Measurements from ENCODE around the gene FBN2.

- TF ChIP-seq ZBTB1 (CRISPR knock-in tag; IDR thresholded peaks at IDR 0.05; ENCODE audit: borderline replicate concordance, low read depth) (no peak), ZNF3 (CRISPR knock-in tag; IDR thresholded peaks at IDR 0.05) (no peak), EP300 (IDR thresholded peaks at IDR 0.05; ENCODE audit: low read length) (no peak), CLOCK (CRISPR knock-in tag; IDR thresholded peaks at IDR 0.05; ENCODE audit: borderline replicate concordance) (no peak), CCAR2 (IDR thresholded peaks at IDR 0.05; ENCODE audit: low read depth, low read length) (no peak), TFAM (CRISPR knock-in tag; conservative IDR thresholded peaks at IDR 0.05) (no peak), HNRNPH1 (optimal IDR thresholded peaks at IDR 0.05; ENCODE audit: low read depth, low read length) (no peak), POLR2A (conservative IDR thresholded peaks at IDR 0.05) (no peak), ZBTB33 (CRISPR knock-in tag; IDR thresholded peaks at IDR 0.05) (no peak)
Measured at GRCh38 chr5:128290152-128290858, 247.7 kb downstream of the FBN2 start.
